Measurements from ENCODE around the gene RRM1. TPM values are rescaled to one million over a fixed set of nuclear protein-coding genes. Genes with fewer than 3 reads are reported as not detected.

RRM1 gene
- total RNA-seq, 1 experiment from 2014 or later = 184 TPM

DNA sequence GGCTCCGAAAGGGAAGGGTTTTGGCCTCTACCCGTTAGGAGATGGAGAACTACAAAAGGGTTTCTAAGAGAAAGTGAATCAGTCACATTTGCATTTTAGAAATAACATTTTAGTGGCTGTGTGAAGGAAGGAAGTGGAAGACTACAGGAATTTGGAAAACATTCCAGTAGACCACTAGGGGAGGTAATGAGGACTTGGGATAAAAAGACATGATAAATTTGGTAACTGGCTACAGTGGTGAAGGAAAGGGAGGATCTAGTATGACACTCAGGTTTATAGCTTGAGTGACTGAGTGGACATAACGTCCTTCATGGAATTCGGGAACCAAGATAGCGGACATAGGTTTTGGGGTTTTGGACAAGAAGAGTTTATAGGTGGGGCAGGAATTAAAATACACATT is 7.0 kb upstream of the RRM1 start:
- ChIA-PET POLR2A (ENCODE audit: low non-redundant PET) (no interaction called here), CTCF (no interaction called here)
- no peak for DNase-seq (ENCODE audit: low spot score)
- TF ChIP-seq, protein P1, sequence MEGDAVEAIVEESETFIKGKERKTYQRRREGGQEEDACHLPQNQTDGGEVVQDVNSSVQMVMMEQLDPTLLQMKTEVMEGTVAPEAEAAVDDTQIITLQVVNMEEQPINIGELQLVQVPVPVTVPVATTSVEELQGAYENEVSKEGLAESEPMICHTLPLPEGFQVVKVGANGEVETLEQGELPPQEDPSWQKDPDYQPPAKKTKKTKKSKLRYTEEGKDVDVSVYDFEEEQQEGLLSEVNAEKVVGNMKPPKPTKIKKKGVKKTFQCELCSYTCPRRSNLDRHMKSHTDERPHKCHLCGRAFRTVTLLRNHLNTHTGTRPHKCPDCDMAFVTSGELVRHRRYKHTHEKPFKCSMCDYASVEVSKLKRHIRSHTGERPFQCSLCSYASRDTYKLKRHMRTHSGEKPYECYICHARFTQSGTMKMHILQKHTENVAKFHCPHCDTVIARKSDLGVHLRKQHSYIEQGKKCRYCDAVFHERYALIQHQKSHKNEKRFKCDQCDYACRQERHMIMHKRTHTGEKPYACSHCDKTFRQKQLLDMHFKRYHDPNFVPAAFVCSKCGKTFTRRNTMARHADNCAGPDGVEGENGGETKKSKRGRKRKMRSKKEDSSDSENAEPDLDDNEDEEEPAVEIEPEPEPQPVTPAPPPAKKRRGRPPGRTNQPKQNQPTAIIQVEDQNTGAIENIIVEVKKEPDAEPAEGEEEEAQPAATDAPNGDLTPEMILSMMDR (conservative IDR thresholded peaks at IDR 0.05; ENCODE audit: low read depth, low read length) = no peak
- no peak for TF ChIP-seq EZH2 (IDR thresholded peaks at IDR 0.05; ENCODE audit: borderline replicate concordance, low read depth, low read length, poor library complexity, severe bottlenecking)
- Histone ChIP-seq H3K27ac (ENCODE audit: low read depth, low read length, poor library complexity, severe bottlenecking) (no peak overlapping the region), H3K27me3 (replicated peaks; ENCODE audit: insufficient read depth, low read depth, low read length, poor library complexity) (no peaks in the 10 kb centered on the region), H3K9me3 (ENCODE audit: low read depth, low read length, poor library complexity, severe bottlenecking) (no peaks in the 10 kb centered on the region), H3K36me3 (ENCODE audit: insufficient read depth, low read length, poor library complexity, severe bottlenecking) (no peaks in the 10 kb centered on the region), H3K4me3 (ENCODE audit: low read depth, low read length, poor library complexity, severe bottlenecking) (no peak overlapping the region), H3K4me1 (ENCODE audit: insufficient read depth, low read length, poor library complexity, severe bottlenecking) (no peaks in the 10 kb centered on the region)
- BruUV-seq (replicated peaks) = no TSS peak
- intact Hi-C loops (cut with micrococcal nuclease; ENCODE audit: unreplicated experiment) = no loop called here

DNA sequence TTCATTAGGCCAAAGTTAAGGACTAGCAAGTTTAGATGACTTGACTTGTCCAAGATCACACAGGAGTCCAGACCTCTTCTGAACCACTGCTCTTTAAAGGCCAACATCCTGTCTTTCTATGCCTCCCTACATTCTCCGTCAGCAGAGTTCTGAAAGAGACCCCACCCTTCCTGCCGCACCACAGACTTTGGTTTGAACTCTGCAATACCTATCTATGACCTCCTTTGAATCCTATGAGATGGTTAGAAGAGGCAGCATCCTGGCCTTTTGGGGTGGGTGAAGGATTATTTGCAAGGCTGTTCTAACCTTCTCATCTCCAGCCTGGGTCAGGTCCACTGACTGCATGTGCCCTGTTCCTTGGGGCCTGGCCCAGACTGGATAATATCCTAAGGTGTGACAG is 4.3 kb upstream of the RRM1 start:
- POLR2A ChIA-PET (ENCODE audit: low non-redundant PET) = no interaction called here
- BruUV-seq (replicated peaks) = no TSS peak

DNA sequence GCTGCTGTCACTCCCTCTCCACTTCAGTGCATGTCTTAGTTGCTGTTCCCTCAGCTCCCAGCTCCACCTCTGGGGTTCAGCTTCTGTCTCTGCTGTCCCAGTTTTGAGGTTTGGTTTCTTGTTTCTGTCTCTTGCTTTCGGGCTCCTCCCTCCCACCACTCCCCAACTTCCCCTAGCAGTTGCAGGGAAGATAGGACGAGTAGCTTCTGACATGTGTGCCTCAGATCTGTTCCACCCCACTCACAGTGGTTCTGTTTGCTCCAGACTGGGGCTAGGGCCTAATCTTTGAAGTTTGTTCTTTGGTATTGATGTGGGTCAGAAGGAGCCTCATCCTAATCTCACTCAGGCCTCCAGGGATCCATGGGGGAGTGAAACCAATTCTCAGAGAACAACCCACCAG is 2.6 kb upstream of the RRM1 start:
- CTCF ChIA-PET = no interaction called here
- no TSS peak for BruUV-seq (replicated peaks)
- Histone ChIP-seq H3K4me1 (ENCODE audit: insufficient read depth, low read length, poor library complexity, severe bottlenecking) (no peaks in the 10 kb centered on the region), H3K27me3 (replicated peaks; ENCODE audit: insufficient read depth, low read depth, low read length, poor library complexity) (no peaks in the 10 kb centered on the region), H3K27ac (ENCODE audit: low read depth, low read length, poor library complexity, severe bottlenecking) (no peak overlapping the region), H3K36me3 (ENCODE audit: insufficient read depth, low read length, poor library complexity, severe bottlenecking) (no peaks in the 10 kb centered on the region), H3K4me3 (ENCODE audit: low read depth, low read length, poor library complexity, severe bottlenecking) (no peak overlapping the region), H3K9me3 (ENCODE audit: low read depth, low read length, poor library complexity, severe bottlenecking) (no peaks in the 10 kb centered on the region)
- TF ChIP-seq EZH2 (IDR thresholded peaks at IDR 0.05; ENCODE audit: borderline replicate concordance, low read depth, low read length, poor library complexity, severe bottlenecking) = no peak
- TF ChIP-seq, protein P1 (conservative IDR thresholded peaks at IDR 0.05; ENCODE audit: low read depth, low read length) = no peak
- DNase-seq (ENCODE audit: low spot score) = no peak
- intact Hi-C loops (cut with micrococcal nuclease; ENCODE audit: unreplicated experiment) = no loop called here
- POLR2A ChIA-PET (ENCODE audit: low non-redundant PET) = no interaction called here

More for the DNA sequence above, 4.3 kb upstream of the RRM1 start:
- Histone ChIP-seq H3K9me3 (ENCODE audit: low read depth, low read length, poor library complexity, severe bottlenecking) (no peaks in the 10 kb centered on the region), H3K4me1 (ENCODE audit: insufficient read depth, low read length, poor library complexity, severe bottlenecking) (no peaks in the 10 kb centered on the region), H3K4me3 (ENCODE audit: low read depth, low read length, poor library complexity, severe bottlenecking) (no peak overlapping the region), H3K27me3 (replicated peaks; ENCODE audit: insufficient read depth, low read depth, low read length, poor library complexity) (no peaks in the 10 kb centered on the region), H3K27ac (ENCODE audit: low read depth, low read length, poor library complexity, severe bottlenecking) (no peak overlapping the region), H3K36me3 (ENCODE audit: insufficient read depth, low read length, poor library complexity, severe bottlenecking) (no peaks in the 10 kb centered on the region)
- CTCF ChIA-PET = no interaction called here
- intact Hi-C loops (cut with micrococcal nuclease; ENCODE audit: unreplicated experiment) = no loop called here
- TF ChIP-seq EZH2 (IDR thresholded peaks at IDR 0.05; ENCODE audit: borderline replicate concordance, low read depth, low read length, poor library complexity, severe bottlenecking) = no peak
- DNase-seq (ENCODE audit: low spot score) = no peak

DNA sequence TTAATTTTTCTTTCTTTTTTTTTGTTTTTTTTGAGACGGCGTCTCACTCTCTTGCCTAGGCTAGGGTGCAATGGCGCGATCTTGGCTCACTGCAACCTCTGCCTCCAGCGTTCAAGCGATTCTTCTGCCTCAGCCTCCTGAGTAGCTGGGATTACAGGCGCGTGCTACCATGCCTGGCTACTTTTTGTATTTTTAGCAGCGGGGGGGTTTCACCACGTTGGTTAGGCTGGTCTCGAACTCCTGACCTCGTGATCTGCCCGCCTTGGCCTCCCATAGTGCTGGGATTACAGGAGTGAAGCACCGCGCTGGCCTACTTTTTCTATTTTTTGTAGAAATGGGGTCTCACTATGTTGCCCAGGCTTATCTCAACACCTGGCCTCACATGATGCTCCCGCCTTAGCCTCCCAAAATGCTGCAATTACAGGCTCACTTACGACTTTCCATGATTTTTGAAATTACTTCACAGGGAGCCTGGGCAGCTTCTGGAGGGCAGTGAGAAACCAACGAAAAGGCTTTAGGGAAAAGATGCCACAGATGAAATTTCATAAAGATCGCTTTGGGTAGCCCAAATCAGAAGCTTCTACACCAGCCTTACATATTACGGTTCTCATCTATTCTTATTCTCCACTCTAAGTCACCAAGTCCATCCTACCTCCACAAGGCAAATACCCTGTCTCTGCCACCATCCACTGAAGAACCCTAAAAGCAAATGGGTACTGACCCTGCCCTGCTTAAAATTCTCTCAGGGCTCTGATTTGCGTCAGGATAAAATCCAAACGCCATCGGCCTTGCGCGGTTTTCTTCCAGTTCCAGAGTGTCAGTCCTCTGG is 866 bp upstream of the RRM1 start:
- POLR2A ChIA-PET (ENCODE audit: low non-redundant PET) = no interaction called here

More for the DNA sequence above, 866 bp upstream of the RRM1 start:
- no TSS peak for BruUV-seq (replicated peaks)
- Histone ChIP-seq H3K4me1 (ENCODE audit: insufficient read depth, low read length, poor library complexity, severe bottlenecking) (peaks cover 11% of the 10 kb centered on the region), H3K9me3 (ENCODE audit: low read depth, low read length, poor library complexity, severe bottlenecking) (no peaks in the 10 kb centered on the region), H3K36me3 (ENCODE audit: insufficient read depth, low read length, poor library complexity, severe bottlenecking) (no peaks in the 10 kb centered on the region), H3K27ac (ENCODE audit: low read depth, low read length, poor library complexity, severe bottlenecking) (peak overlapping the region; percentile 92), H3K4me3 (ENCODE audit: low read depth, low read length, poor library complexity, severe bottlenecking) (peak overlapping the region; percentile 77), H3K27me3 (replicated peaks; ENCODE audit: insufficient read depth, low read depth, low read length, poor library complexity) (no peaks in the 10 kb centered on the region)
- no peak for DNase-seq (ENCODE audit: low spot score)
- CTCF ChIA-PET = no interaction called here
- intact Hi-C loops (cut with micrococcal nuclease; ENCODE audit: unreplicated experiment) = no loop called here
- no peak for TF ChIP-seq EZH2 (IDR thresholded peaks at IDR 0.05; ENCODE audit: borderline replicate concordance, low read depth, low read length, poor library complexity, severe bottlenecking)
- TF ChIP-seq, protein P1 (conservative IDR thresholded peaks at IDR 0.05; ENCODE audit: low read depth, low read length) = no peak

Measured in A673 (cell line).